GM19468 (cell line): ENCODE measurements around the gene PGAM2.
"Not testable (repeated sequence)": the region's sequence is repeated elsewhere in the genome, so short reads cannot be mapped to it uniquely, and the experiment has no call there.

Source experiments
- ATAC-seq: cut with Tn5 transposase; IDR thresholded peaks from one replicate; pipeline ENCODE4 v1.9.1; 2021; ENCODE audit warnings: mild to moderate bottlenecking, moderate library complexity, moderate number of reproducible peaks; ENCODE audit not compliant: unreplicated experiment; ENCODE audit errors: extremely low read depth

The PGAM2 gene

DNA sequence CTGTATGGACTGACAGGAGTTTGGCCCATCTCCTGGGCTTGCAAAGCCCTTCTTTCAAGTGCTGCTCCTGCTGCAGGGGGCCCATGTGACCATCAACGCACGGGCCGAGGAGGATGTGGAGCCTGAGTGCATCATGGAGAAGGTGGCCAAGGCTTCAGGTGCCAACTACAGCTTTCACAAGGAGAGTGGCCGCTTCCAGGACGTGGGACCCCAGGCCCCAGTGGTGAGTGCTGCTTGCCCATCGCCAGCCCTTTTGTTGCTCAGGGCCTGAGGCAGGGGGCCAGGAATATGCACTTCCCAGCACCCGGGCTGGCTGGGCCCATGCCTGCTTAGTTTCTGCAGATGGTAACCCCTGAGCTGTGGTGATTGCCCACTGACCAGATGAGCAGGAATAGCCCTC is 8.7 kb downstream of the PGAM2 start:
- no peak for ATAC-seq

DNA sequence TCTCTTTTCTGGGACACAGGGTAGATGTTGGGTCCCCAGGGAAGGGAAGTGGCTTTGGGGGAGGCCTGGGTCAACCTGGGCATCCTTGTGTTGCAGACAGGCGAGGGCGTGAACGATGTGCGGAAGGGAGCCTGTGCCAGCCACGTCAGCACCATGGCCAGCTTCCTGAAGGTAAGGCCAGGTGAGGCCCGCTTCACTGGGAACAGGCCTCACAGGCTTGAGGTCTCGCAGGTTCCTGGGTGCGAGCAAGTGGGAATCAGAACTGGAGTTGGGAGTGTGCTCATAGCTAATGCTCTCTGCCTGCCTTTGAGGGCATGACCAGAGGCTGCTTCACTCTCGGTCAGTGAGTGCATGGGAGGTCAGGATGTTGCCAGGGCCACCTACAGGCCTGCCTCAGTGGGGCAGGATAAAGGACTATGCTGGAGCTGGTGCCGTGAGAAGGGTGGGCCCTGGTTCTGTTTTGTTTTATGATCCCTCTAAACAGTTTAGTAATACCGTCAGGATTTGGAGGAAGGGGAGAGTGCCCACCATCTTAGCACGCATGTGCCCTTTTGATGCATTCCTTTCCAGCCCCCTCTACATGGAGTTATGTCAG is 12.5 kb downstream of the PGAM2 start:
- no peak for ATAC-seq

DNA sequence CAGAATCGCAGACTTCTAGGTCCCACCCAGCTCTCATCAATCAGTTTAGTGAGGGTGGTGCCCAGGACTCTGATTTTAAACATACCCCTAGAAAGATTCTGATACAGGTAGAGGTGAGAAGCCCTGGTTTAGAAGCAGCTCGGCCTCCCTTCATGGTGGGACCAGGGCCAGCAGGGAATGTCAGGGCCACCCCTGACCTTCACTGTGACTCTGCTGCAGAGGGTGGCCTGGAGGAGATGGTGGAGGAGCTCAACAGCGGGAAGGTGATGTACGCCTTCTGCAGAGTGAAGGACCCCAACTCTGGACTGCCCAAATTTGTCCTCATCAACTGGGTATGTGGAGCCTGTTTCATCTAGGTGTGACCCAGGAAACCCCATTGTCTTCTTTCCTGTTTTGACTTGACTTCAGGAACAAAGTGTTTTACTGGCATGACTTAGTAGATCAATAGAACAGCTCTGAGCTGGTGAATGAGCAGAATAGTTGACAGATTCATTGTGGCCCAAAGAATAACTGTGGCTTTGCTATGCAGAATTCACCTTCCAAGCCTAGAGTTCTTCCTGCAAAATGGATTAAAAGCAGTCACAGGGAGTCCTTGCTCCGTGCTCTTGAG is 13.7 kb downstream of the PGAM2 start:
- ATAC-seq: no peak

DNA sequence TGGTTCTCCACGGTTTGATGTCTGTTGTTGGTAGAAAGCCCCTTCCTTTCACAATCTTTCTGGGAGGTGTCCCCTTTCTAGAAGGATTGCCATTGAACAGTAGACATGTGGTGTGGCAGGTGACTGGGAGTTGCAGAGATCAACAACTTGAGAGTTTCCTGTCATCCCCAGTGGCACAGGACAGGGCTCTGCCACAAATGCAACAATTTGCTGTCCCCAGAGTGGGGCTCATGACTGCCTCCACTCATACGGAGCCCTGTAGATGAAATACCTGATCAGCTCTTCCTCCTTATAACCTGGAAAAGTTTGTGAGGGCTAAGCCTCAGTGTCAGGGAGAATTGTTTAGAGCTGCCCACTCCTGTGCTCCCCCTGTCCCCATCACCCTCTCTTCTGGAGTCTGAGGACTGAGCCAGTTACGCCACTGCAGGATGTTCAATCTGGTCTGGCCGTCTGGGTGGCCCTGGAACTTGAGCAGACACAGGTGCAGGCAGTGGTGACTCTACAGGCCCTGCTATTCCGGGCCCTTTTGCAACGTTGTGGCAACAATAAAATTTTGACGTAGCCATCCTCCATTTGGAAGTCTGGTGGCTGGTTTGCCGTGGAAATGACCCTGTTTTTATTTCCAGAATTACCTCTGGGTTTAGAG is 14.3 kb downstream of the PGAM2 start:
- ATAC-seq: no peak

DNA sequence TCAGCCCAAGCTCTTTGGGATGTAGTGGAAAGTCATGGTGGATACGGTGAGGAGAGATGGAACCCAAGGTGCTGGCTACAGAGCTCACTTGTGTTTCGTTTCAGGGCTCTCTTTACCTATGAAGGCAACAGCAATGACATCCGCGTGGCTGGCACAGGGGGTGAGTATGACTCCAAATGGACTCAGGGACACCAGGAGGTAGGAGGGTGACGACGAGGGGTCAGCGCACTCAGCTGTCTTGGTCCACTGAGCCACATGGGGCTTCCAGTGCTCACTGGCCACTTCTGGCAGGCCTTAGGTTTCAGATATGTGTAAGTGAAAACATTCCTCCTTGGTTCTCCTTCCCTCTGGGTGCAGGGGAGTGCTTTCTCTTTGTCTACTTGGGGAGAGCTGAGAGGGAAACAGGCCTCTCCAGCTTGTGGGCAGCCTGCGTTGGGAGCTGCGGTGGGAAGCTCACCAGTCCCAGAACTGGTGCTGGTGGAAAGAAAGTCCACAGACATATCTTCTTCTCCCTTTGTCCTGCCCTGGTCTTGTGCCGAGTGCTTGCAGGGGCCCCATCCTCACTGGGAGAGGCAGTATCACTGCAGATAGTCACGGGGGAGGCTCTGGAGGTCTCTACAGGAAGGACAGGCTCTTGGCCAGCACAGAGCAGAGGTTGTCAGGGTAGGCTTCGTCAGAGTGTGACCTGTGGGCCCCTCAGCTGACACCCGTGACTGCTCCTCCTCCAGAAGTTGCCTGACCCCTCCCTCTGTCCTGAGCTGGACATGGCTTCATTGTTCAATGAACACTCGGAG is 15.0 kb downstream of the PGAM2 start:
- no peak for ATAC-seq

DNA sequence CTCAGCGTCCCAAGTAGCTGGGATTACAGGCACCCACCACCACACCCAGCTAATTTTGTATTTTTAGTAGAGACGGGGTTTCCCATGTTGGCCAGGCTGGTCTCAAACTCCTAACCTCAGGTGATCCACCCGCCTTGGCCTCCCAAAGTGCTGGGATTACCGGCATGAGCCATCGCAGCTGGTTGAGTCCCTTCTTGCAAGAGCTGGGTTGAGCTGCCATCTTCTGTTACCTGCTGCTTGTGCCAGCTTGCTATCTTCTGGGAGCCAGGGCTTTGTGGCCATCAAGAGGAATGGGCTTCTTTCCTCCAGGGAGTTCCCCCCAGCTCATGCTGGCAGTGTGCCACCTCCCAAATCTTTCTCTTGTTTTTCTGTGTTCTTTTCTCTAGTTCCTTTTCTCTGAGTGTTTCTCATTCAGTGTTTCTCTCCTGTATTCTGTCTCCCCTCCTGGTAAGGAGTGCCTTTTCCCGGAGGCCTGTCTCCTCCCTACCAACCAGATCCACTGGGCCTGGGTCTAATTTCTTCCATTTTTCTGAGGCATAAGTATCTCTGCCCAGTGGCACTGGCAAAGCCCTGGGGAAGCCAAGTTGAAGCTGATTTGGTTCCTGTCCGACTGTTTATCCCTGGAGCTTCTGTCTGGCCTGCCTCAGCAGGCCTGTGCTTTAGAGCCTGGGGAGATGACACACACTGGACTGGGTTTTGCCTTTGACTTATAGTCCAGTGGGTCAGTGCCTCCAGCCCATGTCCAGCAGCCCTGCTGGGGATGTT is 17.2 kb downstream of the PGAM2 start:
- ATAC-seq: no peak

DNA sequence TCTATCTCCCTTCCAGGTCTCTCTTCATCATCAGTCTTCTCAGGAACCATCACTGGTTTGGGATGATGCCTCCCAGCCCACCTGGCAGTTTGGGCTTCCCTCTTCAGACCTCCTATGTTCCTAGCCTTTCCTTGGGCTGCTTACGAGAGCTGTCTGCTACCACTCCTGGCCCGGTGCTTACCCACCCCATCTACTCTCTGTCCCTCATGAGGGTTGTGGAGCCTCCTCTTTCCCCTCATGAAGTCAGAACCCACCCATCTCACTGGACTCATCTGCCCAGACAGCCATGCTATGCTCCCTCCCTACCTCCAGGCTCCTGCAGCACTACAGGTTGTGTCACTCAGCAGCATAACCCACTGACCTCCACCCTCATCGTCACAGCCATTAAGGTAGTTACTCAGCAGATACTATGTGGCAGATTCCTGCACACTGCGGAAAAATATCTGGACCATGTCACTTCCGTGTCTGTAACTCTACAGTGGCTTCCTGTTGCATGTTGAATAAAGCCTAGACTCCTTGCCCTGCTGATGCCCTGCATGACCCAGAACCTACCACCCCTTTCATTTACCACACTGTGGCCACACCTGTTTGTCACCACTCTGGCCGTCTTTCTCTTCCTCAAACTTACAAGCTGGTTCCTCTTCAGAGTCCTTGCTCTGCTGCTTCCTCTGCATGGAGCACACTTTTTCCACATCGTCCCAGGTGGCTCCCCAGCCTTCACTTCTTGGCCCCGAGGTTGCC is 18.9 kb downstream of the PGAM2 start:
- ATAC-seq: peak; percentile 33

DNA sequence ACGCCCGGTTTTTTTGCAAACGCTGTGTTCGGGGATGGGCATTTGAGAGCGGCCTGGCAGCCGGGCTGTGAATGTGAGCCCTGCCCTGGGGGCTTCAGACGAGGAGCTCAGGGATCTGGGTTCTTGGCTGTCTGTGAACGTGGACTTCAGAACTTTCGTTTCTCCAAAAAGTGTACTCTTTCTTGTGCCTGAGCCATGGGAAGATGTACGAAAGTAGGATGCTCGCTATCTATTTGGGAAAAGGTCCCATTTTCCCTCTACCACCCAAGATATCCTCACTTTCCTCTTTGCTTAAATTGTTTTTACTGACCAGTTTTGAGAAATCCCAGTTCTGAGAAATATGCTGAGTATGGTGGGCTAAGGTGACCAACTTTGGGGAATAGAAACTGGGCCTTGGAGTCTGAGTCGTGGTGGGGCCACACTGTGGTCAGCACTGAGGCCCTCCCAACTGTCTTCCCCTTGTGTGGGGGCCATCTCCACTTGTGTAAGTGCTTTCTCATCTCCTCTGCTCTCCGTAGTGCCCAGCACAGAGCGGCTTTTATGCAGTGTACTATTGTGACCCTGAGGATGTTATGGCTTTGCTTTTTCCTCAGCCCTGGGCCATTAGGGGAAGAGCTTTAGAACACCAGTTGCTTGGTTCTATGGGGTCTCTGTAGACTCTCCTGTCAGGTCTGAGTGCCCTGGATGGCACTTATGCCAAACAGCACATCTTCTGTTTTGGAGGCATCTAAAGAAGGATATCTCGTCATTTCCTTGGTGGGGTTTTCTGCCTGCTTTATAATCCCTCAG is 19.9 kb downstream of the PGAM2 start:
- no peak for ATAC-seq

DNA sequence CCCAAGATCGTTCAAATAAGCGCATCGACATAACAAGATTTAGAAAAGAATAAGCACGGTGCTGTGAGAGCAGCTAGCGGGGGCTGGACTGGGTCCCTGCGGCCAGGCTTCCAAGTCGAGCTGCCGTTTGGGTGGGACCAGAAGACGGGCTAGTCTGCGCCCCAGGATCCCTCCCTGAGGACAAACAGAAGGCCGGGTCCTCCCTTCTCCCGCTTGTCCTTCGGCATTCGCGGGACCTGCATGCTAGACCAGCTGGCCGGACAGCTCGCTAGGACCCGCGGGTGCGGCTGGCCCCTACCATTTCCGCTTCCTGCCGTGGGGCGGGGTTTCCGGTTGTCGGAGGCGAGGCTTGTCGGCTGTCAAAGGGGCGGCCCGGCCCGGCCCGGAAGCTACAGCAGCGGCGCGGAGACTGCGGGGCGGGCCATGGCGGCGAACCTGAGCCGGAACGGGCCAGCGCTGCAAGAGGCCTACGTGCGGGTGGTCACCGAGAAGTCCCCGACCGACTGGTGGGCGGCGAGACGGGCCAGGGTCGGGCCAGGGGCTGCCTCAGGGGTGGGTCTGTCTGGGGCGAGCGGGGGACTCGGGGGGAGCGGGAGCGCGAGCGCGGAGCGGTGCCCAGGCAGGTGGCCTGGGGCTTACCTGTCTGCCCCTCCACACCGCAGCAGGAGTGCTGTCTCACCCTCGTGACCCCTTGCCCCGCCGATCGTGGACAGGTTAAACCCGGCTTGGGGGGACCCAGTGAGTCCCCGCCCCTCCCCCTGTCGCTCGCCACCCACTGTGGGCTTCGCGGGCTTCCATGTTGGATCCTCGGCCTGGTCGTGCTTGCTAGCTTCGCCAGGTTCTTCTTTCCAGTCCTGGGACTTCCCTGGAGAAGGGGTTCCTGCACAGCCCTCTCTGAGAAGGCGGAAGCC is 20.8 kb downstream of the PGAM2 start, which contains the start of gene DBNL:
Gene DBNL, plus strand, starts transcription at position 388 of the 911 bp plus-strand sequence. Its CDS starts 36 bp downstream, at position 424.
- ATAC-seq: peak; percentile 25

DNA sequence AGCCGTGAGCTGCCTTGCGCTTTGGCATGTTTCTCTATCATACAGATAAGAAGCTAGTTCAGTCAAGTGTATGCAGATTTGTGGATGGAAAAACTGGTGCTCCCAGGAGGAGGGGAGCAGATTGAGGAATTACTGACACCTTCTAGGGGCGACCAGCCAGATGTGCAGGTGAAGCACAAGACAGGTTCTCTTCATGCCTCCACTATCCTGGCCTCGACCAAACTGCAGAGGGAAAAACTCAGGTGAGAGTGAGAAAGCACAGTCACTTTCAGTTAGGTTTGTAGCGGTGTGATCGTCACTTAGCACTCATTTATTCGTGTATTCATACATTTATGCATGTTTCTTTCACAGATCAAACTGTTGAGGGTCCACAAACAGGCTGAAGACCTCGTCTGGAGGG is 21.5 kb downstream of the PGAM2 start:
- ATAC-seq: no peak

DNA sequence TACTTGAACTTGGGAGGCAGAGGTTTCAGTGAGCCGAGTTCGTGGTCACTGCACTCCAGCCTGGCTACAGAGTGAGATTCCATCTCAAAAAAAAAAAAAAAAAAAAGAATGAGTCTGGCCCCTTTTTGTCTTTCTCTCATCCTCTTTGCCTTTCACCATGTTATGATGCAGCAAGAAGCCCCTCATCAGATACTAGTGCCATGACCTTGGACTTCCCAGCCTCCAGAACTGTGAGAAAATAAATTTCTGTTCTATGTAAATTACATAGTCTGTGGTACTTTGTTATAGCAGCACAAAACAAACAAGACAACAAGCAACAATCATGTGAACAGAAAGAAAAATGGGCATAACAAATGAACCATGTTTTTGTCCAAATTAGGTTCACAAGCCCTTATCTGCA is 23.1 kb downstream of the PGAM2 start:
- ATAC-seq: no peak

DNA sequence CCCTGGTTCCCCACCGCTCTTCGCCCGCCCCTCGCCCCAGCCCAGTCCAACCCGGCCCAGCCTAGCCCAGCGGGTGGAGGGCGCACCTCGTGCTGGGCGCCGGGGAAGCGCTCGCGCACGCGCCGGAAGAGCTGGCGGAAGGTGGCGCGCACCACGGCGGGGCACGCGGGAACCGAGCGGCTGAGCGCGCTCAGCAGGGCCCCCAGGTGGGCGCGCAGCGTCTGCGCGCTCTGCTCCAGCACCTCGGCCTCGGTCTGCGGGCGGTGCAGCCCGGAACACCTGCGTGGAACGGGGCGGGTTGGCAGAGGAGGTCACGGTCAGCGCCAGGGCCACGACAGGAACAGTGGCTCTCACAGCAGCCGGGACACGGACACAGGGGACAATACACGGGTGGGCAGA is 24.9 kb downstream of the PGAM2 start:
- not testable (repeated sequence) for ATAC-seq

DNA sequence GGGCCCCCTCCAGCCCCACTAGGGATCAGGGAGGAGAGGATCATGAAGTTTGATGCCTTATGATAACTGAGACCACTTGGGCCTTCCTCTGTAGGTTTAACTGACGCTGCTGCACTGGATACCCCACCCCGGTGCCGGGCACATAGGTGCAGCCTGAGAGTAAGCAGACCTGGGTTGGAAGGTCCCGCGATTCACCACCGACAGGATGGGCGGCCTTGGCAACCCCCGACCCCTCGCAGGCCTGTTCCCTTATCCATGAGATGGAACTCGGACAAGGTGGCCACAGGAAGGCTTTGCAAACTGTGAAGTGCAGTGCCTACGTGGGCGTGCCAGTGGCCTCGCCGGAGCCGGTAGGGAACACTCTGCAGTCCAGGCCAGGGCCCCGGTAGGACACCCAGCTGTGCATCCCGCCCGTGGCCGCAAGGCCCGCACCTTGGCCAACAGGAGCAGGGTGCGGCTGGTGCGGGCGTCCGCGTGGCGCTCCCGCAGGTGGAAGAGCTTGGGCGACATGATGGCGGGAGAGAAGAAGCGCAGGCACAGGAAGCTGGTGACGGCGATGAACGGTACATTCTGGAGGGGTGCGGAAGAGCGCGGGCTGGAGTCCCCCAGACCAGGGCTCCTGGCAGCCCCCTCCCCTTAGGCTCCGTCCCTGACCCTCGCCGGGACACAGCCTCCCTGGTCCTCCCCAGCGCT is 25.4 kb downstream of the PGAM2 start:
- not testable (repeated sequence) for ATAC-seq

DNA sequence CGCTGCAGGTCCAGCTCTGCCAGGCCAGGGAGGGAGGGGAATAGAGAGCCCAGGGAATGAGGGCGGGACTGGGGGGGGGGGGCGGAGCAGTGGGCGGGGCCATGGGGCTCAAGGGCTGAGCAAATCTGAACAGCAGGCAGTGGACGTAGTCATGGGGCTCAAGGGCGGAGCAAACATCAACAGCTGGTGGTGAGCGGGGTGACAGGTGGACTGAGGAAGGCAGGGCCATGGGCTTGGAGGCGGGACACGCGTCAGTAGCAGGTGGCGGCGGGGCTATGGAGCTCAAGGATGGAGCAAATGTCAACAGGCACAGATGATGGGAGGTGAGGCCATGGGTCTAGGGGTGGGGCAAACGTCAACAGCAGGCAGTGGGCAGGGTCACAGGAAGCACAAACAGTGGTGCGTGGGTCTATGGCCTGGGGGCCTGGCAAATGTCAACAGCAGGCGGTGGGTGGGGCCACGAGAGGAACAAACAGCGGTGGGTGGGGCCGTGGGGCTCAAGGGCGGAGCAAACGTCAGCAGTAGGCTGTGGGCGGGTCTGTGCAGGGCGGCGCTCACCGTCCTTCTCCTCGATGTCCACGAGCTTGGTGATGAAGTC is 26.3 kb downstream of the PGAM2 start:
- ATAC-seq: peak; percentile 33

DNA sequence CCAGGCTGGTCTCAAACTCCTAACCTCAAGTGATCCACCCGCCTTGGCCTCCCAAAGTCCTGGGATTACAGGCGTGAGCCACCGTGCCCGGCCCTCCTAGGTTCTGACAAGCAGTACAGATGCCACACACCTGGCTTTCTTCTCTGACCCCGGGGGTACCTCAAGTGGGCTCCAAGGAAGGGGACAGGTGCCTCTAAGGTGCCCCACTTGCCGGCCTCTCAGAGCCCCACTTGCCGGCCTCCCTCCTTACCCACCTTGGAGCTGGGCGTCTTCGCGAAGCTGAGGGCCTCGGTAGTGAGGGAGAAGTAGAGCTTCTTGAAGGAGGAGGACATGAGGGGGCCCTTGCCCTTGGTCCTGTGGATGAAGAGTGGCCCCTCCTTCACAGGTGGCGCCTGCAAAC is 26.8 kb downstream of the PGAM2 start:
- ATAC-seq: not testable (repeated sequence)

DNA sequence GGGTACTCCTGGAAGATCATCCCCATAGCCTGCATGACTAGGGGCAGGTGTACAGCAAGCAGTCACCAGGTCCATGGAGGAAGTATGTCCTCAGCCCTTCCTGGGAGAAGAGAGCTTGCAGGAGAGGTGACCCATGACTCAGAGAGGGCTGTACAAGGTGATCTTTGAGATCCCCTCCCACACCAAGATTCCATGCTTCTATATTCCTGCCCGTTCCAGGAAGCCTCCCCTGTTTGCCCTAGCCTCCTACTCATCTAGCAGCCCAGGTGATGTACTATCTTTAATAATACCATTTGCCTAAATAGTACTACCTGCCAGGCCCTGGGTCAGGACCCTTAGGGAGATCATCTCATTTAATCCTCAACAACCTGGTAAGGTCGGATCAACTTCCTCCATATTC is 27.4 kb downstream of the PGAM2 start:
- ATAC-seq: not testable (repeated sequence)

DNA sequence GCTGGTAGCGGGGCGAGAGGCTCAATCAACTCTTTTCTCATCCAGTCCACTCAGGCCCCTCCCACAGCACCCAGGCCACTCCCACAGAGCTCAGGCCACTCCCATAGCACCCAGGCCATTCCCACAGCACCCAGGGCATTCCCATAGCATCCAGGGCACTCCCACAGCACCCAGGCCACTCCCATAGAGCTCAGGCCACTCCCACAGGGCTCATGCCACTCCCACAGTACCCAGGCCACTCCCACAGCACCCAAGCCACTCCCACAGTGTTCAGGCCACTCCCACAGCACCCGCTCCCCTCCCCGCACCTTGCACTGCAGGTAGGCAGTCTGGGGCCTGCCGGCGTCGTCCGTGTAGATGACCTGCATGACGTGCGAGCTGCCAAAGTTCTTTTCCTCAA is 29.0 kb downstream of the PGAM2 start:
- not testable (repeated sequence) for ATAC-seq
